ENCODE measurements around the gene RLN3.

- no peak for TF ChIP-seq CTCF (IDR thresholded peaks at IDR 0.05)
- no peak for TF ChIP-seq POLR2A (IDR thresholded peaks at IDR 0.05)
Observed at GRCh38 chr19:14056741-14057356, 28.9 kb downstream of the RLN3 start.

All from breast epithelium (tissue), 3 donors.